Ishikawa (cell line): ENCODE results near the gene SLC41A3.

Experiments used
- CEBPB ChIP-seq: IDR thresholded peaks from 2 replicates; pipeline ENCODE4 v1.6.1; 2012
- CREB1 ChIP-seq: IDR thresholded peaks from 2 replicates; pipeline ENCODE4 v1.6.1; 2012; ENCODE audit warnings: low read depth
- EGR1 ChIP-seq: IDR thresholded peaks from 2 replicates; pipeline ENCODE4 v1.6.1; 2012
- EP300 ChIP-seq: IDR thresholded peaks from 2 replicates; pipeline ENCODE4 v1.6.1; 2012; ENCODE audit warnings: borderline replicate concordance
- FOXM1 ChIP-seq: IDR thresholded peaks from 2 replicates; pipeline ENCODE4 v1.6.1; 2012; ENCODE audit warnings: low read depth, borderline replicate concordance
- MAX ChIP-seq: IDR thresholded peaks from 2 replicates; pipeline ENCODE4 v1.6.1; 2012
- NFIC ChIP-seq: IDR thresholded peaks from 2 replicates; pipeline ENCODE4 v1.6.1; 2012
- RAD21 ChIP-seq: IDR thresholded peaks from 2 replicates; pipeline ENCODE4 v1.6.1; 2012; ENCODE audit warnings: low read depth
- TAF1 ChIP-seq: IDR thresholded peaks from 2 replicates; pipeline ENCODE4 v1.6.1; 2012; ENCODE audit warnings: low read depth, mild to moderate bottlenecking
- TCF12 ChIP-seq: IDR thresholded peaks from 2 replicates; pipeline ENCODE4 v1.6.1; 2012; ENCODE audit warnings: low read depth
- TEAD4 ChIP-seq: IDR thresholded peaks from 2 replicates; pipeline ENCODE4 v1.6.1; 2012
- USF1 ChIP-seq: IDR thresholded peaks from 2 replicates; pipeline ENCODE4 v1.6.1; 2012
- YY1 ChIP-seq: IDR thresholded peaks from 2 replicates; pipeline ENCODE4 v1.6.1; 2012; ENCODE audit warnings: low read depth
- ZBTB7A ChIP-seq: IDR thresholded peaks from 2 replicates; pipeline ENCODE4 v1.6.1; 2012; ENCODE audit warnings: low read depth
- TF ChIP-seq, protein P1 (sequence below): IDR thresholded peaks from 2 replicates; pipeline ENCODE4 v1.6.1; 2012; ENCODE audit warnings: low read depth, mild to moderate bottlenecking

The SLC41A3 gene

GRCh38 chr3:126026277-126026751, 57.6 kb downstream of the SLC41A3 start:
- TF ChIP-seq ZBTB7A (no peak), TEAD4 (no peak), TCF12 (no peak), CEBPB (no peak), TAF1 (no peak), EGR1 (no peak), USF1 (no peak), MAX (no peak), NFIC (no peak), FOXM1 (no peak)
- TF ChIP-seq, protein P1, sequence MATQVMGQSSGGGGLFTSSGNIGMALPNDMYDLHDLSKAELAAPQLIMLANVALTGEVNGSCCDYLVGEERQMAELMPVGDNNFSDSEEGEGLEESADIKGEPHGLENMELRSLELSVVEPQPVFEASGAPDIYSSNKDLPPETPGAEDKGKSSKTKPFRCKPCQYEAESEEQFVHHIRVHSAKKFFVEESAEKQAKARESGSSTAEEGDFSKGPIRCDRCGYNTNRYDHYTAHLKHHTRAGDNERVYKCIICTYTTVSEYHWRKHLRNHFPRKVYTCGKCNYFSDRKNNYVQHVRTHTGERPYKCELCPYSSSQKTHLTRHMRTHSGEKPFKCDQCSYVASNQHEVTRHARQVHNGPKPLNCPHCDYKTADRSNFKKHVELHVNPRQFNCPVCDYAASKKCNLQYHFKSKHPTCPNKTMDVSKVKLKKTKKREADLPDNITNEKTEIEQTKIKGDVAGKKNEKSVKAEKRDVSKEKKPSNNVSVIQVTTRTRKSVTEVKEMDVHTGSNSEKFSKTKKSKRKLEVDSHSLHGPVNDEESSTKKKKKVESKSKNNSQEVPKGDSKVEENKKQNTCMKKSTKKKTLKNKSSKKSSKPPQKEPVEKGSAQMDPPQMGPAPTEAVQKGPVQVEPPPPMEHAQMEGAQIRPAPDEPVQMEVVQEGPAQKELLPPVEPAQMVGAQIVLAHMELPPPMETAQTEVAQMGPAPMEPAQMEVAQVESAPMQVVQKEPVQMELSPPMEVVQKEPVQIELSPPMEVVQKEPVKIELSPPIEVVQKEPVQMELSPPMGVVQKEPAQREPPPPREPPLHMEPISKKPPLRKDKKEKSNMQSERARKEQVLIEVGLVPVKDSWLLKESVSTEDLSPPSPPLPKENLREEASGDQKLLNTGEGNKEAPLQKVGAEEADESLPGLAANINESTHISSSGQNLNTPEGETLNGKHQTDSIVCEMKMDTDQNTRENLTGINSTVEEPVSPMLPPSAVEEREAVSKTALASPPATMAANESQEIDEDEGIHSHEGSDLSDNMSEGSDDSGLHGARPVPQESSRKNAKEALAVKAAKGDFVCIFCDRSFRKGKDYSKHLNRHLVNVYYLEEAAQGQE = no peak

GRCh38 chr3:126025862-126026261, 58.1 kb downstream of the SLC41A3 start:
- no peak for TF ChIP-seq YY1
- TF ChIP-seq, protein P1 = no peak
- TF ChIP-seq CEBPB = no peak
- TF ChIP-seq TAF1 = no peak
- TF ChIP-seq TEAD4 = no peak
- TF ChIP-seq NFIC = no peak
- no peak for TF ChIP-seq USF1
- no peak for TF ChIP-seq RAD21
- no peak for TF ChIP-seq CREB1
- no peak for TF ChIP-seq EP300
- TF ChIP-seq TCF12 = no peak
- no peak for TF ChIP-seq ZBTB7A
- no peak for TF ChIP-seq EGR1
- TF ChIP-seq MAX = no peak
- TF ChIP-seq FOXM1 = no peak

DNA sequence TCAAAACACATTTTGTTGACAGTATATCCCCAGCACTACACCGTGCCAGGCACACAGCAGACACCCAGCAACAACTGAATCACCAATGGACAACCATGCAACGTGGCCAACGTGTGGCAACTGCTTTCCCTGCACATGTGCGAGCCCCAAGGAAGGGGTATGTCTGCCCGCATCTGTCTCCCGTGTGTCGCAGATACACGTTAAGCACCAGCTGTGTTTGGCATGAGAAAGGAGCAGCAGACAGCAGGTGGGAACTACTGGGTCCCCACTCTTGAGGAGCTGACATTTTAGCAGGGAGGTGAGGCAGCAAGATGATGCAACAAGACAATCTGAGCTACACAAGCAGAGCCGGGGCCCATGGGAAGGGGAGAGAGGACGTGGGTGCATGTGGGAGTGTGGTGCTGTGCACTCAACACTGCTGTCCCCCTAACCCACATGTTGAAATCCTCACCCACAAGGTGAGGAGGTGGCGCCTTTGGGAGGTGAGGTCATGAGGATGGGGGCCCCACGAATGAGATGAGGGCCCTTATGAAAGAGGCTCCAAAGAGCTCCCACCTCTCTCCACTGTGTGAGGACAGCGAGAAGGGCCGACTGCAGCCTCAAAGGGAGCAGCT, 58.7 kb downstream of the SLC41A3 start:
- TF ChIP-seq ZBTB7A (no peak), USF1 (no peak), TCF12 (no peak), FOXM1 (no peak), TAF1 (no peak), NFIC (no peak), EP300 (no peak)
- TF ChIP-seq, protein P1 = no peak

GRCh38 chr3:126024049-126024854, 59.7 kb downstream of the SLC41A3 start:
- TF ChIP-seq USF1 = no peak
- no peak for TF ChIP-seq EP300
- no peak for TF ChIP-seq TAF1
- no peak for TF ChIP-seq MAX
- TF ChIP-seq EGR1 = no peak
- no peak for TF ChIP-seq CREB1
- TF ChIP-seq YY1 = no peak
- no peak for TF ChIP-seq TEAD4
- no peak for TF ChIP-seq RAD21
- no peak for TF ChIP-seq NFIC
- TF ChIP-seq ZBTB7A = no peak
- no peak for TF ChIP-seq CEBPB
- TF ChIP-seq, protein P1 = no peak
- no peak for TF ChIP-seq TCF12
- no peak for TF ChIP-seq FOXM1
